Endothelial cell (in vitro differentiated cells): Measurements from ENCODE around the gene FAM187B. TPM values are rescaled to one million over a fixed set of nuclear protein-coding genes. Genes with fewer than 3 reads are reported as not detected.

Experiments used
- DNase-seq: peaks from one replicate; pipeline ENCODE4 v3.0.0; 2021; ENCODE audit warnings: low spot score
- H3K27ac Mint-ChIP-seq: one replicate; pipeline ENCODE4 v1.8.0; 2021; ENCODE audit warnings: mixed read lengths, inconsistent platforms; ENCODE audit not compliant: unreplicated experiment
- H3K27me3 Mint-ChIP-seq: one replicate; pipeline ENCODE4 v1.8.0; 2021; ENCODE audit warnings: mild to moderate bottlenecking, moderate library complexity, mixed read lengths, inconsistent platforms; ENCODE audit not compliant: unreplicated experiment
- H3K36me3 Mint-ChIP-seq: one replicate; pipeline ENCODE4 v1.8.0; 2021; ENCODE audit warnings: mild to moderate bottlenecking, low read depth, mixed read lengths, inconsistent platforms; ENCODE audit not compliant: unreplicated experiment
- H3K4me1 Mint-ChIP-seq: one replicate; pipeline ENCODE4 v1.8.0; 2021; ENCODE audit warnings: mild to moderate bottlenecking, mixed read lengths, inconsistent platforms; ENCODE audit not compliant: unreplicated experiment
- H3K4me3 Mint-ChIP-seq: one replicate; pipeline ENCODE4 v1.8.0; 2021; ENCODE audit warnings: mild to moderate bottlenecking, mixed read lengths, inconsistent platforms; ENCODE audit not compliant: unreplicated experiment
- H3K9me3 Mint-ChIP-seq: one replicate; pipeline ENCODE4 v1.8.0; 2021; ENCODE audit warnings: mixed read lengths, inconsistent platforms; ENCODE audit not compliant: unreplicated experiment
- CTCF ChIP-seq: fragments of 200-600 bp; sonication (generic); IDR thresholded peaks from one replicate; pipeline ENCODE4 v1.5.0; 2021; ENCODE audit warnings: antibody characterized with exemption; ENCODE audit not compliant: unreplicated experiment
- total RNA-seq: library from RNA; stranded (reverse); fragmentation: NEBNext Ultra II Directional; extraction: Animal tissue kit (Norgen Biotek cat#: 25700); gene quantifications from one replicate; pipeline ENCODE4 v1.2.1, GENCODE V29; 2021; ENCODE audit not compliant: unreplicated experiment

The FAM187B gene
- total RNA-seq, 1 donor from 2014 or later = not detected

DNA sequence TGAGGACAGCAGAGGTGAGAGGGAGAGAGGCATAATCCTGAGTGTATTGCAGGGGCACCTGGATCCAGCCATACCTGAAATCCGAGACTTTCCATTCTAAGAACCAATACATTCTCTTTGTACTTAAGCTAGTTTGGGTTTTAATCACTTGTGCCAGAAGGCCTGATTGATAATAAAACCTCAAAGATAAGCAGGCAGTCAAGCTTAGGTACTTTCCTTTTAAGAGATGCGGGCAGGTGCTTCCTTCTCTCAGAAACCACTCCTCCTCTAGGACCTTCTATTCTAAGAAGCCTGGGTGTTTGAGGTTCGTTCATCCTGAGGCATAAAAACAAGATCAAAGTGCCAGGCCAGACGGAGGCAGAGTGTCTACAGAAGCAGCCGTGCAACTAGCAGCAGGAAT is 22.2 kb downstream of the FAM187B start:
- no peak overlapping the region for H3K27ac Mint-ChIP-seq
- DNase-seq = no peak
- peaks cover 5% of the 10 kb centered on the region for H3K27me3 Mint-ChIP-seq
- peaks cover 3% of the 10 kb centered on the region for H3K36me3 Mint-ChIP-seq
- H3K4me3 Mint-ChIP-seq = no peak overlapping the region
- TF ChIP-seq CTCF = no peak
- H3K4me1 Mint-ChIP-seq = peaks cover 9% of the 10 kb centered on the region
- no peaks in the 10 kb centered on the region for H3K9me3 Mint-ChIP-seq

DNA sequence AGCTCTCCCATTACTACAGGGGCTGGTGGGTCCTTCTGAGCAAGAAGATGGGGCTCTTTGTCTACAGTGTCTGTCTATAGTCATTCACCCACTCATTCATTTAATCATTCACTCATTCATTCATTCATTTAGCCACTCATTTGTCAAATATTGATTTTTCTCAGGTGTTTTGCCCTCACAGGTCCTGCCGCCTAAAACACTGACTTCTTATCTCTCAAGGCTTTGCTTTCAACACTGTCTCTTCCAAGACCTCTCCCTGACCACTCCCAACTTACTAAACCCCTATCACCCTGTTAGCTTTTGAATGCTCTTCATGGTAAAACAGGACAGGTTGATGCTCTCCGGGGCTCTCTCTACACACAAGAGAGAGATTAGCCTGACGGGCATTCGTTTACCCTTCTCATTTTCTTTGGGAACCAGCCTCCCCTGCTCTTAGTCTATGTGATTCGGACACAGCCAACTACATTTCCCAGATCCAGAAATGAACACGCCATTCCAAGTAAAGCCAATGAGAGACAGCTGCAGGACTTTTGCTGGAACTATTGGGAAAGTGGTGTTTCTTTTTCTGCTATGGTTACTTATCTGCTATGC is 22.7 kb downstream of the FAM187B start:
- Mint-ChIP-seq H3K27me3 (peaks cover 5% of the 10 kb centered on the region), H3K4me3 (no peak overlapping the region), H3K36me3 (peaks cover 3% of the 10 kb centered on the region), H3K27ac (no peak overlapping the region), H3K4me1 (peaks cover 9% of the 10 kb centered on the region), H3K9me3 (no peaks in the 10 kb centered on the region)
- DNase-seq = no peak
- TF ChIP-seq CTCF = no peak

GRCh38 chr19:35204799-35205732 is 23.5 kb downstream of the FAM187B start:
- H3K4me1 Mint-ChIP-seq = peaks cover 9% of the 10 kb centered on the region
- no peak for DNase-seq
- peaks cover 3% of the 10 kb centered on the region for H3K36me3 Mint-ChIP-seq
- TF ChIP-seq CTCF = no peak
- no peaks in the 10 kb centered on the region for H3K9me3 Mint-ChIP-seq
- H3K4me3 Mint-ChIP-seq = no peak overlapping the region
- H3K27ac Mint-ChIP-seq = no peak overlapping the region
- H3K27me3 Mint-ChIP-seq = peaks cover 5% of the 10 kb centered on the region

GRCh38 chr19:35202722-35203688 is 25.5 kb downstream of the FAM187B start:
- no peak for DNase-seq
- H3K4me1 Mint-ChIP-seq = peaks cover 9% of the 10 kb centered on the region
- TF ChIP-seq CTCF = no peak

More at GRCh38 chr19:35202722-35203688, 25.5 kb downstream of the FAM187B start:
- Mint-ChIP-seq H3K9me3 (no peaks in the 10 kb centered on the region), H3K4me3 (no peak overlapping the region), H3K27me3 (peaks cover 7% of the 10 kb centered on the region), H3K27ac (no peak overlapping the region), H3K36me3 (peaks cover 2% of the 10 kb centered on the region)
